ENCODE data around the gene KCNA1. TPM values are rescaled to one million over a fixed set of nuclear protein-coding genes. Genes with fewer than 3 reads are reported as not detected.
"Not testable (repeated sequence)": the region's sequence is repeated elsewhere in the genome, so short reads cannot be mapped to it uniquely, and the experiment has no call there.

Gene KCNA1
- total RNA-seq, 1 donor from 2014 or later: 0.27 TPM

DNA sequence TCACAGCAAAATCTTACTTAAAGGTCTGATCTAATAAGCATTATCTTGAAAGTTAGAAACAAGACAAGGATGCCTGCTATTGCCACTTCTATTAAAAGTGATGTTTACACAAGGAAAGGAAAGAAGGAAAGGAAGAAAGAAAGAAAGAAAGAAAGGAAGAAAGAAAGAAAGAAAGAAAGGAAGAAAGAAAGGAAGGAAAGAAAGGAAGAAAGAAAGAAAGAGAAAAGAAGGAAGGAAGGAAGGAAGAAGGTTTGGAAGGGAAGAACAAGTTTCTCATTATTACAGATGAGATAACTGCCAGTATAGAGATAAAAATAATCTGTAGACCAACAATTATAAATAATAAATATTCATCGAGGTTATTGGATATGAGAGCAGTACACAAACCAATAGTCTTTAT lies 35.8 kb upstream of the KCNA1 start:
- no peak for FAIRE-seq

DNA sequence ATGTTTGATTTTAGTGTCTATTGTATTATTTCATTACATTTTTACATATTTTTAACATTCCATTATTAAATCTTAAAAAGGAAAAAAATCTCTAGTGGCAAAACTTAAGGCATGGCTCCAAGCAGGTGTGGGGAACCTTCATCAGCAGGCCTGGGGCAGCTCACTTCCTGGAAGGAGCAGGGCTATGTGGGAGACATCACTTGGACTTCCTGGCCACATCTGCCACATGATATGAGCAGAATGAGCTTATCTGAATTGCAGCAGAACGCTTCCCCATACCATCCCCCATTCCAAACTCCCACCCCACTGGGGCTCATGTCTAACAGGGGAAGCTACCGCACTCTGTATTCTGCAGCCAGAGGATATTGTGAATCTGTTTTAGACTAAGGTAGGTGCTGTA lies 35.0 kb upstream of the KCNA1 start:
- Histone ChIP-seq H3K9me3 (ENCODE audit: insufficient read depth, low read depth, low read length) (peaks cover 3% of the 10 kb centered on the region), H3K36me3 (ENCODE audit: insufficient read depth, low read length) (no peaks in the 10 kb centered on the region), H3K4me1 (ENCODE audit: insufficient read depth, low read length) (no peaks in the 10 kb centered on the region), H3K4me3 (ENCODE audit: insufficient read depth, low read depth, low read length) (no peak overlapping the region), H3K4me2 (ENCODE audit: low read length) (no peak overlapping the region), H3K79me2 (ENCODE audit: insufficient read depth, low read length) (no peaks in the 10 kb centered on the region), H3K9ac (ENCODE audit: low read length) (no peak overlapping the region), H4K20me1 (ENCODE audit: insufficient read depth, low read length) (no peaks in the 10 kb centered on the region), H3K27me3 (ENCODE audit: insufficient read depth, low read length) (peaks cover 6% of the 10 kb centered on the region), H3K27ac (ENCODE audit: low read depth, low read length) (no peak overlapping the region), H2AFZ (ENCODE audit: low read depth, low read length) (no peak overlapping the region)
- TF ChIP-seq, protein P1, sequence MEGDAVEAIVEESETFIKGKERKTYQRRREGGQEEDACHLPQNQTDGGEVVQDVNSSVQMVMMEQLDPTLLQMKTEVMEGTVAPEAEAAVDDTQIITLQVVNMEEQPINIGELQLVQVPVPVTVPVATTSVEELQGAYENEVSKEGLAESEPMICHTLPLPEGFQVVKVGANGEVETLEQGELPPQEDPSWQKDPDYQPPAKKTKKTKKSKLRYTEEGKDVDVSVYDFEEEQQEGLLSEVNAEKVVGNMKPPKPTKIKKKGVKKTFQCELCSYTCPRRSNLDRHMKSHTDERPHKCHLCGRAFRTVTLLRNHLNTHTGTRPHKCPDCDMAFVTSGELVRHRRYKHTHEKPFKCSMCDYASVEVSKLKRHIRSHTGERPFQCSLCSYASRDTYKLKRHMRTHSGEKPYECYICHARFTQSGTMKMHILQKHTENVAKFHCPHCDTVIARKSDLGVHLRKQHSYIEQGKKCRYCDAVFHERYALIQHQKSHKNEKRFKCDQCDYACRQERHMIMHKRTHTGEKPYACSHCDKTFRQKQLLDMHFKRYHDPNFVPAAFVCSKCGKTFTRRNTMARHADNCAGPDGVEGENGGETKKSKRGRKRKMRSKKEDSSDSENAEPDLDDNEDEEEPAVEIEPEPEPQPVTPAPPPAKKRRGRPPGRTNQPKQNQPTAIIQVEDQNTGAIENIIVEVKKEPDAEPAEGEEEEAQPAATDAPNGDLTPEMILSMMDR (IDR thresholded peaks at IDR 0.05; ENCODE audit: insufficient read depth, low read depth, low read length): no peak
- TF ChIP-seq EZH2 (IDR thresholded peaks at IDR 0.05; ENCODE audit: insufficient read depth, low read length): no peak
- H3K9me3 Mint-ChIP-seq (ENCODE audit: unreplicated experiment): peaks cover 16% of the 10 kb centered on the region
- FAIRE-seq (no peak), DNase-seq (ENCODE audit: low read depth) (no peak)
- H3K27ac Mint-ChIP-seq (ENCODE audit: unreplicated experiment): no peak overlapping the region
- no peaks in the 10 kb centered on the region for H3K36me3 Mint-ChIP-seq (ENCODE audit: low read depth, unreplicated experiment)
- peaks cover 37% of the 10 kb centered on the region for H3K27me3 Mint-ChIP-seq (ENCODE audit: low read depth, unreplicated experiment)
- no peaks in the 10 kb centered on the region for H3K4me1 Mint-ChIP-seq (ENCODE audit: low read depth, unreplicated experiment)
- no peak overlapping the region for H3K4me3 Mint-ChIP-seq (ENCODE audit: unreplicated experiment)

More for the DNA sequence above, 35.8 kb upstream of the KCNA1 start:
- H3K27ac Mint-ChIP-seq (ENCODE audit: unreplicated experiment): no peak overlapping the region
- Histone ChIP-seq H3K4me3 (ENCODE audit: insufficient read depth, low read depth, low read length) (no peak overlapping the region), H3K27ac (ENCODE audit: low read depth, low read length) (no peak overlapping the region), H4K20me1 (ENCODE audit: insufficient read depth, low read length) (no peaks in the 10 kb centered on the region), H2AFZ (ENCODE audit: low read depth, low read length) (no peak overlapping the region), H3K27me3 (ENCODE audit: insufficient read depth, low read length) (peaks cover 6% of the 10 kb centered on the region), H3K9me3 (ENCODE audit: insufficient read depth, low read depth, low read length) (no peaks in the 10 kb centered on the region), H3K9ac (ENCODE audit: low read length) (no peak overlapping the region), H3K36me3 (ENCODE audit: insufficient read depth, low read length) (no peaks in the 10 kb centered on the region), H3K79me2 (ENCODE audit: insufficient read depth, low read length) (no peaks in the 10 kb centered on the region), H3K4me1 (ENCODE audit: insufficient read depth, low read length) (no peaks in the 10 kb centered on the region), H3K4me2 (ENCODE audit: low read length) (no peak overlapping the region)
- H3K9me3 Mint-ChIP-seq (ENCODE audit: unreplicated experiment): peaks cover 11% of the 10 kb centered on the region
- no peak overlapping the region for H3K4me3 Mint-ChIP-seq (ENCODE audit: unreplicated experiment)
- DNase-seq (ENCODE audit: low read depth): no peak
- H3K36me3 Mint-ChIP-seq (ENCODE audit: low read depth, unreplicated experiment): no peaks in the 10 kb centered on the region
- H3K27me3 Mint-ChIP-seq (ENCODE audit: low read depth, unreplicated experiment): peaks cover 39% of the 10 kb centered on the region
- H3K4me1 Mint-ChIP-seq (ENCODE audit: low read depth, unreplicated experiment): no peaks in the 10 kb centered on the region
- TF ChIP-seq, protein P1 (IDR thresholded peaks at IDR 0.05; ENCODE audit: insufficient read depth, low read depth, low read length): no peak
- no peak for TF ChIP-seq EZH2 (IDR thresholded peaks at IDR 0.05; ENCODE audit: insufficient read depth, low read length)

DNA sequence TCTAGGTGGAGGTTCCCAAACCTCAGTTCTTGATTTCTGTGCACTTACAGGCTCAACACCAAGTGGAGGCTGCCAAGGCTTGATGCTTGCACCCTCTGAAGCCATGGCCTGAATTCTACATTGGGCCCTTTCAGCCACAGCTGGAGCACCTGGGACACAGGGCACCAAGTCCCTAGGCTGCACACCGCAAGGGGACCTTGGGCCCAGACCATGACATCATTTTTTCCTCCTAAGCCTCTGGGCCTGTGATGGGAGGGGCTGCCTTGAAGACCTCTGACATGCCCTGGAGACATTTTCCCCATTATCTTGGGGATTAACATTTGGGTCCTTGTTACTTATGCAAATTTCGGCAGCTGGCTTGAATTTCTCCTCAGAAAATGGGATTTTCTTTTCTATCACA lies 30.2 kb upstream of the KCNA1 start:
- Mint-ChIP-seq H3K27me3 (ENCODE audit: low read depth, unreplicated experiment) (peaks cover 38% of the 10 kb centered on the region), H3K9me3 (ENCODE audit: unreplicated experiment) (peaks cover 27% of the 10 kb centered on the region)
- H4K20me1 ChIP-seq (ENCODE audit: insufficient read depth, low read length); H3K4me3 ChIP-seq (ENCODE audit: insufficient read depth, low read depth, low read length); H3K36me3 ChIP-seq (ENCODE audit: insufficient read depth, low read length); H2AFZ ChIP-seq (ENCODE audit: low read depth, low read length); H3K4me2 ChIP-seq (ENCODE audit: low read length); H3K36me3 Mint-ChIP-seq (ENCODE audit: low read depth, unreplicated experiment); H3K27me3 ChIP-seq (ENCODE audit: insufficient read depth, low read length); H3K4me1 ChIP-seq (ENCODE audit: insufficient read depth, low read length); H3K27ac ChIP-seq (ENCODE audit: low read depth, low read length); H3K9ac ChIP-seq (ENCODE audit: low read length); H3K79me2 ChIP-seq (ENCODE audit: insufficient read depth, low read length); H3K27ac Mint-ChIP-seq (ENCODE audit: unreplicated experiment); H3K4me1 Mint-ChIP-seq (ENCODE audit: low read depth, unreplicated experiment); H3K9me3 ChIP-seq (ENCODE audit: insufficient read depth, low read depth, low read length); DNase-seq (ENCODE audit: low read depth); FAIRE-seq; H3K4me3 Mint-ChIP-seq (ENCODE audit: unreplicated experiment): not testable (repeated sequence)
